OCI-LY7 (cell line): ENCODE measurements around the gene DGCR2. TPM values are rescaled to one million over a fixed set of nuclear protein-coding genes. Genes with fewer than 3 reads are reported as not detected.
A peak's percentile ranks its signal among the peaks of the same experiment; 100 is the strongest.

Source experiments
- BruUV-seq: library from RNA; stranded (reverse); fragments of 400-500 nt; replicated peaks from 2 replicates; lab custom pipeline; 2021; lab: Mats Ljungman, UMichigan
- CTCF ChIA-PET: fragments of 300-600 bp; sonication (Branson Sonifier 250); formaldehyde crosslinking; loops from one replicate; lab custom pipeline; 2022; ENCODE audit warnings: antibody characterized with exemption; ENCODE audit not compliant: unreplicated experiment; lab: Charles Lee
- POLR2A ChIA-PET: fragments of 300-600 bp; sonication (Branson Sonifier 250); formaldehyde crosslinking; loops from one replicate; lab custom pipeline; 2022; ENCODE audit warnings: antibody characterized with exemption; lab: Charles Lee
- DNase-seq: peaks from one replicate; pipeline ENCODE4 v3.0.0-alpha.2; 2015; ENCODE audit warnings: low spot score
- H2AFZ ChIP-seq: fragments of 200-600 bp; sonication (generic), shearing (Covaris generic); 2 replicates; pipeline ENCODE4 v1.6.1; 2014; ENCODE audit warnings: mild to moderate bottlenecking, antibody characterized with exemption, low read length, moderate library complexity
- H3K27ac ChIP-seq: fragments of 200-600 bp; sonication (generic); 2 replicates; pipeline ENCODE4 v1.5.1; 2014; ENCODE audit warnings: mixed run types, low read depth, mild to moderate bottlenecking, moderate library complexity, low read length, inconsistent platforms; ENCODE audit not compliant: poor library complexity, severe bottlenecking
- H3K36me3 ChIP-seq: fragments of 200-600 bp; sonication (generic); 2 replicates; pipeline ENCODE4 v1.6.1; 2014; ENCODE audit warnings: mild to moderate bottlenecking, antibody characterized with exemption, low read length, moderate library complexity, mixed read lengths; ENCODE audit not compliant: insufficient read depth
- H3K4me1 ChIP-seq: fragments of 200-600 bp; sonication (generic); 2 replicates; pipeline ENCODE4 v1.5.1; 2014; ENCODE audit warnings: mild to moderate bottlenecking, low read length; ENCODE audit not compliant: insufficient read depth, poor library complexity, severe bottlenecking
- H3K4me2 ChIP-seq: fragments of 200-600 bp; sonication (generic); 2 replicates; pipeline ENCODE4 v1.6.1; 2014; ENCODE audit warnings: mild to moderate bottlenecking, low read length
- H3K4me3 ChIP-seq: fragments of 200-600 bp; sonication (generic); 2 replicates; pipeline ENCODE4 v1.5.1; 2014; ENCODE audit warnings: mild to moderate bottlenecking, low read depth, low read length; ENCODE audit not compliant: poor library complexity, severe bottlenecking
- H3K79me2 ChIP-seq: fragments of 200-600 bp; sonication (generic); 2 replicates; pipeline ENCODE4 v1.6.1; 2016; ENCODE audit warnings: low read depth, mild to moderate bottlenecking, low read length, moderate library complexity, mixed read lengths; ENCODE audit not compliant: insufficient read depth
- H3K9me2 ChIP-seq: fragments of 200-600 bp; sonication (generic); 2 replicates; pipeline ENCODE4 v1.6.1; 2016; ENCODE audit warnings: mild to moderate bottlenecking, low read length, mixed read lengths; ENCODE audit not compliant: insufficient read depth
- H3K9me3 ChIP-seq: fragments of 200-600 bp; sonication (generic); 2 replicates; pipeline ENCODE4 v1.6.1; 2014; ENCODE audit warnings: mild to moderate bottlenecking, mixed run types, low read length, mixed read lengths
- H4K20me1 ChIP-seq: fragments of 200-600 bp; sonication (generic); 2 replicates; pipeline ENCODE4 v1.6.1; 2014; ENCODE audit warnings: mild to moderate bottlenecking, antibody characterized with exemption, low read length, moderate library complexity, mixed read lengths; ENCODE audit not compliant: insufficient read depth
- EZH2phosphoT487 ChIP-seq: fragments of 200-600 bp; sonication (generic); IDR thresholded peaks from 2 replicates; pipeline ENCODE4 v1.6.1; 2018; ENCODE audit warnings: low read depth, borderline replicate concordance, mild to moderate bottlenecking, mixed run types, antibody characterized with exemption, low read length, moderate library complexity, mixed read lengths
- intact Hi-C: fragments of 100-400 bp; cut with micrococcal nuclease; formaldehyde crosslinking; loops from one replicate; pipeline ENCODE4 v1.10.0; 2022; ENCODE audit not compliant: unreplicated experiment
- total RNA-seq, 2 experiments: library from RNA; depleted of rRNA in 1 of 2; stranded (reverse); fragments of >200 nt in 1 of 2; shearing (Covaris generic) in 1 of 2; gene quantifications; 2 replicates each; pipeline ENCODE4 v1.2.3, GENCODE V29; 2014 to 2022
- TF ChIP-seq, protein P1 (sequence below): fragments of 200-600 bp; sonication (generic); conservative IDR thresholded peaks from 2 replicates; pipeline ENCODE4 v1.5.1; 2014; ENCODE audit warnings: mild to moderate bottlenecking, antibody characterized with exemption, low read length, moderate library complexity, mixed read lengths

The DGCR2 gene
- total RNA-seq, 2 experiments from 2014 or later, result 27.6 to 29.7 TPM

DNA sequence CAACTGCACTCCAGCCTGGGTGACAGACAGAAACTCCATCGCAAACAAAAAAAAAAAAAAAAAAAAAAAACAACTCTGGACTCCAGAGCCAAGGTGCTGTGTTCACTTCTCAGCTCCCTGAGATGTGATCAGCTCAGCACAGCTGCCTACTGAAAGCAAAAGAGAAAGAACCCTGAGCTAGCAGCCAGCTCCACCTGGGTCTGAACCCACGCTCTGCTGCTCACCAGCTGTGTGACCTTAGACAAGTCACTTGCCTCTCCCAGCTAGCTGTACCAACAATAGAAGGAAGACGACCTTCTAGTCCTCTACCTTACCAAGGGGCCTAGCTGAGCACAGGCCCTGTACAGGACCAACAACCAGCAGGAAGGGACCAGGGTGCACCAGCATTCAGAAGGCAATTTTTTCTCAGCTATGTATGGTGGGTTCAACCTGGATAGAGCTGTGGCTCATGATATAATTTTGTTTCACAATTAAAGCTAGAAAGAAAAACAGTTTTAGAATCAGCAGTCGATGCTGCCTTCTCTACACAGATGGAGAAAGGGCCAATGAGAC, 3.8 kb downstream of the DGCR2 start:
- H3K4me1 ChIP-seq, result peaks cover 66% of the 10 kb centered on the region
- intact Hi-C loops, result loop anchor here (5.0 kb wide), 1 partner anchor 314 kb away; the partner anchor contains the start of genes HIRA and MRPL40
- peak overlapping the region; percentile 65 for H3K27ac ChIP-seq
- BruUV-seq, result no TSS peak
- no peaks in the 10 kb centered on the region for H3K9me2 ChIP-seq
- peak; percentile 94 for DNase-seq
- peaks cover 16% of the 10 kb centered on the region; the same call in 1 of the 2 replicates for H3K36me3 ChIP-seq
- H3K4me3 ChIP-seq, result peak overlapping the region; percentile 93
- ChIA-PET POLR2A (interaction anchor here (0.5 to 1.2 kb wide), 6 partner anchors 8 to 168 kb away, joined by 3 to 8 read pairs (median 3); partner anchors contain the start of gene SLC25A1), CTCF (interaction anchor here (0.7 kb wide), 1 partner anchor 26 kb away, joined by 3 read pairs; the partner anchor contains the start of gene ESS2)
- H3K4me2 ChIP-seq, result peak overlapping the region; percentile 72
- H2AFZ ChIP-seq, result no peak overlapping the region
- H3K9me3 ChIP-seq, result no peaks in the 10 kb centered on the region
- peaks cover 40% of the 10 kb centered on the region for H4K20me1 ChIP-seq
- TF ChIP-seq, protein P1, sequence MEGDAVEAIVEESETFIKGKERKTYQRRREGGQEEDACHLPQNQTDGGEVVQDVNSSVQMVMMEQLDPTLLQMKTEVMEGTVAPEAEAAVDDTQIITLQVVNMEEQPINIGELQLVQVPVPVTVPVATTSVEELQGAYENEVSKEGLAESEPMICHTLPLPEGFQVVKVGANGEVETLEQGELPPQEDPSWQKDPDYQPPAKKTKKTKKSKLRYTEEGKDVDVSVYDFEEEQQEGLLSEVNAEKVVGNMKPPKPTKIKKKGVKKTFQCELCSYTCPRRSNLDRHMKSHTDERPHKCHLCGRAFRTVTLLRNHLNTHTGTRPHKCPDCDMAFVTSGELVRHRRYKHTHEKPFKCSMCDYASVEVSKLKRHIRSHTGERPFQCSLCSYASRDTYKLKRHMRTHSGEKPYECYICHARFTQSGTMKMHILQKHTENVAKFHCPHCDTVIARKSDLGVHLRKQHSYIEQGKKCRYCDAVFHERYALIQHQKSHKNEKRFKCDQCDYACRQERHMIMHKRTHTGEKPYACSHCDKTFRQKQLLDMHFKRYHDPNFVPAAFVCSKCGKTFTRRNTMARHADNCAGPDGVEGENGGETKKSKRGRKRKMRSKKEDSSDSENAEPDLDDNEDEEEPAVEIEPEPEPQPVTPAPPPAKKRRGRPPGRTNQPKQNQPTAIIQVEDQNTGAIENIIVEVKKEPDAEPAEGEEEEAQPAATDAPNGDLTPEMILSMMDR, result no peak
- no peak for TF ChIP-seq EZH2phosphoT487
- peaks cover 80% of the 10 kb centered on the region for H3K79me2 ChIP-seq

DNA sequence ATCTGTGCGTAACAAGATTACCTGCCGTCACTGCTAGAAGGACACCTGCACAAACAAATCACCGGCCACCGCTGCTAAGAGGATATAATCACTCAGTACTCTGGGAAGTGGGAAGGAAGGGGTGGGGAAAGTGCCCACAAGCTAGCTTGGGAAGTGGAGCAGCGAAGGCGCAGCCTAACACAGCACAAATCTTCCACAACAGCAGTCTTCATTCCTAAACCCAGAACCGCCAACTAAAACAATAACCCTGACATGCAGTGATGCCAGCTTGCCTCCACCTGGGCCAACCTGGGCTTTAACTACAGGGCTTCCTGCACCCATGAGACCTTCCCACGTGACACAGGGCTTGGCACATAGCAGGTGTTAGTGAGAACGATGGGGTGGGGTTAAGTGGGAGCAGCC, 5.1 kb downstream of the DGCR2 start:
- Histone ChIP-seq H4K20me1 (peaks cover 40% of the 10 kb centered on the region), H3K9me2 (no peaks in the 10 kb centered on the region), H3K4me1 (peaks cover 60% of the 10 kb centered on the region), H3K9me3 (no peaks in the 10 kb centered on the region), H3K36me3 (peaks cover 16% of the 10 kb centered on the region; the same call in 1 of the 2 replicates), H3K79me2 (peaks cover 91% of the 10 kb centered on the region), H2AFZ (no peak overlapping the region), H3K4me2 (peak overlapping the region; percentile 72), H3K27ac (no peak overlapping the region), H3K4me3 (no peak overlapping the region)
- intact Hi-C loops, result loop anchor here (5.0 kb wide), 1 partner anchor 315 kb away; the partner anchor contains the start of genes HIRA and MRPL40
- POLR2A ChIA-PET, result interaction anchor here (0.6 kb wide), 1 partner anchor 34 kb away, joined by 5 read pairs; no protein-coding TSS in a partner anchor
- BruUV-seq, result no TSS peak
- TF ChIP-seq, protein P1, result no peak
- TF ChIP-seq EZH2phosphoT487, result no peak
- DNase-seq, result peak; percentile 38
- CTCF ChIA-PET, result no interaction called here
